ENCODE results near the gene LRMDA.

LRMDA gene

GRCh38 chr10:76549171-76549570 lies 1117.7 kb downstream of the LRMDA start:
- in situ Hi-C loops (cut with HindIII; ENCODE audit: low sequenced_read_pairs): no loop called here
- no peak overlapping the region for H3K4me3 ChIP-seq (ENCODE audit: low read depth, low read length)
- no peak for DNase-seq (ENCODE audit: low read depth, low spot score)
- no peak for TF ChIP-seq CTCF (IDR thresholded peaks at IDR 0.05; ENCODE audit: low read depth, low read length)

DNA sequence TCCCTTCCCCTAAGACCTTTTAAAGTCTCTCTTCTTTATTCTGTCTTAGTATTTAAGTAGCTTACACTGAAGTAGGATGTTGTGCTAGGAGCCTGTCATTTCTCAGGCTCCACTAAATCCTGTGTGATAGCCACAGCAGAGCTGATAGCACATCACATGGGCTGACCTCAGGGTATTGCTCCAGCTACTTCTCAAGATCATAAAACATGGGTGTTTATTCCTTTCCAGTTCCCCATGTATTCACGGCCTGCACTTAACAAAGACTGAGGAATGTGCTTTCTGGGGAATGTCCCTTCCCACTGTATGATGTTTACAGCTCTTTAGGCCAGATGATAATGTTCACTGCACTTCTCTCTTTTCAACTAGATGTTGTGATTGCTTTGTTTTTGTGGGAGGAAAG lies 1119.4 kb downstream of the LRMDA start:
- DNase-seq (ENCODE audit: low read depth, low spot score): peak; percentile 24
- no peak for TF ChIP-seq CTCF (IDR thresholded peaks at IDR 0.05; ENCODE audit: low read depth, low read length)
- in situ Hi-C loops (cut with HindIII; ENCODE audit: low sequenced_read_pairs): no loop called here
- H3K4me3 ChIP-seq (ENCODE audit: low read depth, low read length): no peak overlapping the region

GRCh38 chr10:76552091-76552873 lies 1120.9 kb downstream of the LRMDA start:
- DNase-seq (ENCODE audit: low read depth, low spot score): no peak
- no peak overlapping the region for H3K4me3 ChIP-seq (ENCODE audit: low read depth, low read length)
- in situ Hi-C loops (cut with HindIII; ENCODE audit: low sequenced_read_pairs): no loop called here

GRCh38 chr10:76553263-76554032 lies 1122.0 kb downstream of the LRMDA start:
- no peak for DNase-seq (ENCODE audit: low read depth, low spot score)
- TF ChIP-seq CTCF (IDR thresholded peaks at IDR 0.05; ENCODE audit: low read depth, low read length): no peak
- in situ Hi-C loops (cut with HindIII; ENCODE audit: low sequenced_read_pairs): no loop called here
- H3K4me3 ChIP-seq (ENCODE audit: low read depth, low read length): no peak overlapping the region

More at GRCh38 chr10:76552091-76552873, 1120.9 kb downstream of the LRMDA start:
- TF ChIP-seq CTCF (IDR thresholded peaks at IDR 0.05; ENCODE audit: low read depth, low read length): no peak

DNA sequence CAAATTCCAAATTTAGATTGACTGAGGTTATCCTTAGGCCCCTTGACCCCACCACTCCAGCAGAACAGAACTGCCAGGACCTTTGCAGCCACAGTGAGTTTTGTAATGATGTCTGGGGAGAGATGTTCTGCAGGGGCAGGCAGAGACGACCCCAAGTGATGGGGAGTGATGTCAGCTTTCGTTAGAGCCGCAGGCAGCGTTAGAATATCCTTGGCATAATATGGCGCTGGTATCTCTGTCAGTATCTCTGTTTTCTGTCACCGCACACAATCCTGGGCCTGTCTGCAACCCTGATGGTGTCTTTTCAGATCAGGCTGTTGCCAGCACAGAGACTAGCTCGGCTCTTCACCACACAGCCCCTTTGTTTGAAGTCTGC lies 1122.6 kb downstream of the LRMDA start:
- no peak for TF ChIP-seq CTCF (IDR thresholded peaks at IDR 0.05; ENCODE audit: low read depth, low read length)
- in situ Hi-C loops (cut with HindIII; ENCODE audit: low sequenced_read_pairs): no loop called here
- H3K4me3 ChIP-seq (ENCODE audit: low read depth, low read length): no peak overlapping the region
- no peak for DNase-seq (ENCODE audit: low read depth, low spot score)

GRCh38 chr10:76554478-76554877 lies 1123.1 kb downstream of the LRMDA start:
- DNase-seq (ENCODE audit: low read depth, low spot score): no peak
- TF ChIP-seq CTCF (IDR thresholded peaks at IDR 0.05; ENCODE audit: low read depth, low read length): no peak
- in situ Hi-C loops (cut with HindIII; ENCODE audit: low sequenced_read_pairs): no loop called here
- H3K4me3 ChIP-seq (ENCODE audit: low read depth, low read length): no peak overlapping the region

All from astrocyte of the spinal cord (primary cell).